K562 (cell line): ENCODE results near the gene CMTM1. TPM values are rescaled to one million over a fixed set of nuclear protein-coding genes. Genes with fewer than 3 reads are reported as not detected.

Experiments used
- ATAC-seq: fragments of 200-7000 bp; cut with Tn5 transposase; 3 replicates; pipeline ENCODE4 v1.9.1; 2020; ENCODE audit warnings: moderate library complexity
- BruUV-seq: library from RNA; stranded (reverse); fragments of 400-500 nt; replicated peaks from 2 replicates; lab custom pipeline; 2021; lab: Mats Ljungman, UMichigan
- CTCF ChIA-PET: fragments of 300-600 bp; formaldehyde crosslinking; extraction: SDS; loops from one replicate; lab custom pipeline; 2021; ENCODE audit warnings: low intra/inter-chr PET ratio; lab: Yijun Ruan, JAX
- POLR2A ChIA-PET: fragments of 300-600, 350-650 bp; sonication (Branson Sonifier 250); formaldehyde crosslinking; extraction: SDS; loops from one replicate; lab custom pipeline; 2021; ENCODE audit warnings: antibody characterized with exemption, inconsistent platforms; lab: Yijun Ruan, JAX
- DNase-seq, 4 experiments: peaks; one replicate each; pipeline versions ENCODE4 v3.0.0 to v3.0.0-alpha.2; 2011 to 2018; ENCODE audit warnings: low spot score in 3 of 4, mixed read lengths in 3 of 4; ENCODE audit errors: extremely low read depth in 1 of 4
- FAIRE-seq: peaks from 2 replicates; lab custom pipeline; 2011; peaks lifted over from hg19 to GRCh38; lab: Jason Lieb, UNC
- H2AFZ ChIP-seq: 2 replicates; pipeline ENCODE4 v1.6.0; 2011; ENCODE audit warnings: low read depth, low read length, control low read depth, inconsistent platforms
- H3K27ac ChIP-seq: fragments of 200-600 bp; 3 replicates; pipeline ENCODE4 v1.8.0; 2011; ENCODE audit warnings: low read depth, mild to moderate bottlenecking, control low read depth, inconsistent platforms, low read length, moderate library complexity, mixed read lengths; ENCODE audit errors: extremely low read depth
- H3K27me3 ChIP-seq, 2 experiments: fragments of 300-600 bp in 1 of 2; 2 replicates in 1 of 2; 3 replicates in 1 of 2; pipeline versions ENCODE4 v1.6.0 to v1.8.0; 2011; ENCODE audit warnings: inconsistent platforms in 2 of 2, low read length in 2 of 2, mild to moderate bottlenecking in 1 of 2, mixed read lengths in 1 of 2, moderate library complexity in 1 of 2; ENCODE audit not compliant: control insufficient read depth in 2 of 2, insufficient read depth in 2 of 2
- H3K36me3 ChIP-seq: fragments of 300-600 bp; 3 replicates; pipeline ENCODE4 v1.8.0; 2011; ENCODE audit warnings: mild to moderate bottlenecking, low read length, inconsistent platforms; ENCODE audit not compliant: control insufficient read depth, insufficient read depth
- H3K4me1 ChIP-seq, 2 experiments: fragments of 200-600 bp in 1 of 2; replicated peaks in 1 of 2; 2 replicates in 1 of 2; 3 replicates in 1 of 2; pipeline versions ENCODE4 v1.5.1 to v1.8.0; 2011; ENCODE audit warnings: inconsistent platforms in 2 of 2, low read length in 2 of 2, mild to moderate bottlenecking in 1 of 2, mixed read lengths in 1 of 2, moderate library complexity in 1 of 2; ENCODE audit not compliant: control insufficient read depth in 2 of 2, insufficient read depth in 2 of 2
- H3K4me2 ChIP-seq: 2 replicates; pipeline ENCODE4 v1.6.1; 2011; ENCODE audit warnings: low read length, control low read depth, inconsistent platforms, mixed read lengths; ENCODE audit not compliant: insufficient read depth
- H3K4me3 ChIP-seq: fragments of 200-600 bp; sonication (generic), shearing (Covaris generic); 2 replicates; pipeline ENCODE4 v1.5.1; 2016; ENCODE audit warnings: control low read depth, inconsistent platforms
- H3K79me2 ChIP-seq: fragments of 200-600 bp; 3 replicates; pipeline ENCODE4 v1.8.0; 2011; ENCODE audit warnings: low read length, inconsistent platforms; ENCODE audit not compliant: control insufficient read depth, insufficient read depth
- H3K9ac ChIP-seq, 2 experiments: 2 replicates each; pipeline versions ENCODE4 v1.6.0 to v1.6.1; 2011; ENCODE audit warnings: low read depth in 2 of 2, low read length in 2 of 2, control low read depth in 1 of 2, inconsistent platforms in 1 of 2, mild to moderate bottlenecking in 1 of 2, mixed read lengths in 1 of 2; ENCODE audit not compliant: insufficient read depth in 1 of 2
- H3K9me1 ChIP-seq: one replicate; pipeline ENCODE4 v1.6.0; 2011; ENCODE audit warnings: inconsistent platforms, mild to moderate bottlenecking, low read length, moderate library complexity; ENCODE audit not compliant: control insufficient read depth, insufficient read depth
- H3K9me3 ChIP-seq: replicated peaks from 2 replicates; pipeline ENCODE4 v1.5.1; 2011; ENCODE audit warnings: low read depth, low read length, inconsistent platforms; ENCODE audit not compliant: control insufficient read depth, insufficient read depth
- H4K20me1 ChIP-seq: replicated peaks from 2 replicates; pipeline ENCODE4 v1.6.1; 2011; ENCODE audit warnings: low read length, inconsistent platforms, mixed read lengths; ENCODE audit not compliant: control insufficient read depth, insufficient read depth
- FOXK1 ChIP-seq: sonication (generic); formaldehyde crosslinking; IDR thresholded peaks from 2 replicates; pipeline ENCODE4 v1.8.0; 2022; ENCODE audit warnings: missing genetic modification reagents, mild to moderate bottlenecking, borderline replicate concordance
- GTF2A2 ChIP-seq: IDR thresholded peaks from 2 replicates; pipeline ENCODE4 v1.6.1; 2016; ENCODE audit warnings: mild to moderate bottlenecking, missing genetic modification characterization, missing compliant biosample characterization
- MTA1 ChIP-seq: fragments of 450-650 bp; IDR thresholded peaks from 2 replicates; pipeline ENCODE4 v1.6.1; 2017; ENCODE audit warnings: borderline replicate concordance
- SMAD4 ChIP-seq: fragments of 250-450 bp; sonication (Bioruptor Pico); conservative IDR thresholded peaks from 2 replicates; pipeline ENCODE4 v1.8.0; 2021; ENCODE audit warnings: inconsistent platforms, mild to moderate bottlenecking, moderate library complexity
- SREBF2 ChIP-seq: sonication (generic); formaldehyde crosslinking; IDR thresholded peaks from 2 replicates; pipeline ENCODE4 v1.4.0; 2020; ENCODE audit warnings: mild to moderate bottlenecking, missing genetic modification reagents
- ZNF589 ChIP-seq: fragments of 200-800 bp; sonication (Bioruptor generic); IDR thresholded peaks from 2 replicates; pipeline ENCODE4 v1.6.1; 2016; ENCODE audit warnings: low read depth, missing genetic modification characterization, missing compliant biosample characterization
- ZNF695 ChIP-seq: fragments of 450-650 bp; formaldehyde crosslinking; IDR thresholded peaks from 2 replicates; pipeline ENCODE4 v1.4.0; 2020; ENCODE audit warnings: mild to moderate bottlenecking, moderate library complexity
- ZNF778 ChIP-seq: fragments of 450-650 bp; formaldehyde crosslinking; IDR thresholded peaks from 2 replicates; pipeline ENCODE4 v1.4.0; 2020; ENCODE audit warnings: mild to moderate bottlenecking, moderate library complexity
- ZSCAN29 ChIP-seq: fragments of 450-650 bp; IDR thresholded peaks from 2 replicates; pipeline ENCODE4 v1.6.1; 2017
- WGBS: fragments of 100-300 bp; shearing (Covaris generic); methylation state at CpG from one replicate; pipeline ENCODE4 v1.1.6; 2016; ENCODE audit warnings: low coverage, mixed read lengths; ENCODE audit not compliant: insufficient coverage; ENCODE audit errors: missing lambda C conversion rate; 5-methylcytosine and 5-hydroxymethylcytosine counted together
- in situ Hi-C: fragments of 300-500 bp; cut with MboI; formaldehyde crosslinking; loops from 4 replicates; pipeline ENCODE4 v1.15.0; 2018; ENCODE audit warnings: inconsistent platforms, mixed read lengths
- intact Hi-C: fragments of 100-400 bp; cut with micrococcal nuclease; formaldehyde crosslinking; loops from 2 replicates; pipeline ENCODE4 v1.14.2; 2022
- polyA plus RNA-seq, 8 experiments: library from polyadenylated mRNA; depleted of rRNA in 4 of 8; stranded (reverse) in 5 of 8; unstranded in 3 of 8; fragments of >200 nt; fragmentation: Nextera tagmentation in 2 of 8; fragmentation: Illumina TruSeq in 1 of 8; extraction: Ambion mirVana in 2 of 8; extraction: Trizol in 1 of 8; gene quantifications; 2 replicates each; pipeline versions ENCODE4 v1.2.1 to v1.2.3, GENCODE V29; 2011 to 2014; ENCODE audit warnings: inconsistent platforms in 1 of 8, missing spikeins in 1 of 8
- total RNA-seq, 7 experiments: library from RNA; depleted of rRNA in 6 of 7; stranded (reverse); fragments of >200 nt in 6 of 7; fragmentation: Illumina TruSeq in 2 of 7; extraction: Trizol in 2 of 7; gene quantifications; 2 replicates each; pipeline versions ENCODE4 v1.2.1 to v1.2.3, GENCODE V29; 2011 to 2021; ENCODE audit warnings: low replicate concordance in 1 of 7
- TF ChIP-seq, protein P1 (sequence below): fragments of 250-450 bp; sonication (Bioruptor Pico); IDR thresholded peaks from 2 replicates; pipeline ENCODE4 v1.4.0; 2020

CMTM1 gene
- total and polyA plus RNA-seq, 9 of the 15 experiments (the other 6 are each of a cell fraction or from before 2014, with no cell fraction given): 0.25 to 2.6 (median 1.1) TPM; not detected in 2

DNA sequence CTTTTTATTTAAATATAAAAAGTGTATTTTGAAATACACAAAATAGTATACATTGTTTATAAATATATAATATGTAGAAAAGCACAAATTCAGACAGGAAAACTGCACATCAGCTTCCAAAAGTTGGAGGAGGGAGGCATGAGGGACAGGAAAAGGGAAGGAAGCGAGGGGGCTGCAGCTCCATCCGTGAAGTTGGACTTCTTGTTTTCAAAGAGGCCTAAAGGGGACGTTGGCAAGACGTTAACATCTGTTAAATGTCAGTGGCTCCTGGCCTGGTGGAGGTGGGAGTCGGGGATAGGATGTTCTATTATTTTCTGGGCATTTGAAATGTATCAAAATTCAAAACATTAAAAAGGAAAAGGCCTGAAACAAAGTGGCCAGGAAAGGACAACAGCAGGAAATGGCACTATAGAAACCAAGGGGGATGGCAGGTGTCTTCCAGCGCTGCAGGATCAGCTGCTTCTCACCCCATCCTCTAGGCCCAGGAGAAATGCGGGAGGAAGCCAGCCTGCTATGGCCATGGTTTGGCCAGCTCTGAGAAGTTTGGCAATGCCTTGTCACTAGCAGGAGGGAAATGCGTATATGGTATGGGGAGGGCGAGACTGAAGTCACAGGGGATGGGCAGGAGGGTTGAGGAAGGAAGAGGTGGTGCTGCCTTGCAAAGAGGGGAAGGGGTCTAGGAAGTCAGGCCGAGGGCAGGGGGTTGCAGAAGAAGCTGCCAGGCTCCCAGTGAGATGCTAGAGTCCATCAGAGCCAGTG is 19.4 kb downstream of the CMTM1 start:
- no peaks in the 10 kb centered on the region for H3K79me2 ChIP-seq
- H4K20me1 ChIP-seq: no peaks in the 10 kb centered on the region
- in situ Hi-C loops: no loop called here
- H3K4me3 ChIP-seq: no peak overlapping the region
- ChIA-PET CTCF (no interaction called here), POLR2A (interaction anchor here (0.6 kb wide), 1 partner anchor 9 kb away, joined by 3 read pairs; no protein-coding TSS in a partner anchor)
- ATAC-seq (no peak), FAIRE-seq (no peak), DNase-seq (no peak)
- H3K9ac ChIP-seq: no peak overlapping the region
- no peaks in the 10 kb centered on the region for H3K36me3 ChIP-seq
- TF ChIP-seq ZNF695 (CRISPR knock-in tag): no peak
- no peak for TF ChIP-seq ZSCAN29
- TF ChIP-seq ZNF778 (CRISPR knock-in tag): no peak
- no peak for TF ChIP-seq SMAD4
- TF ChIP-seq FOXK1: no peak
- no peak for TF ChIP-seq GTF2A2 (tag)
- TF ChIP-seq, protein P1, sequence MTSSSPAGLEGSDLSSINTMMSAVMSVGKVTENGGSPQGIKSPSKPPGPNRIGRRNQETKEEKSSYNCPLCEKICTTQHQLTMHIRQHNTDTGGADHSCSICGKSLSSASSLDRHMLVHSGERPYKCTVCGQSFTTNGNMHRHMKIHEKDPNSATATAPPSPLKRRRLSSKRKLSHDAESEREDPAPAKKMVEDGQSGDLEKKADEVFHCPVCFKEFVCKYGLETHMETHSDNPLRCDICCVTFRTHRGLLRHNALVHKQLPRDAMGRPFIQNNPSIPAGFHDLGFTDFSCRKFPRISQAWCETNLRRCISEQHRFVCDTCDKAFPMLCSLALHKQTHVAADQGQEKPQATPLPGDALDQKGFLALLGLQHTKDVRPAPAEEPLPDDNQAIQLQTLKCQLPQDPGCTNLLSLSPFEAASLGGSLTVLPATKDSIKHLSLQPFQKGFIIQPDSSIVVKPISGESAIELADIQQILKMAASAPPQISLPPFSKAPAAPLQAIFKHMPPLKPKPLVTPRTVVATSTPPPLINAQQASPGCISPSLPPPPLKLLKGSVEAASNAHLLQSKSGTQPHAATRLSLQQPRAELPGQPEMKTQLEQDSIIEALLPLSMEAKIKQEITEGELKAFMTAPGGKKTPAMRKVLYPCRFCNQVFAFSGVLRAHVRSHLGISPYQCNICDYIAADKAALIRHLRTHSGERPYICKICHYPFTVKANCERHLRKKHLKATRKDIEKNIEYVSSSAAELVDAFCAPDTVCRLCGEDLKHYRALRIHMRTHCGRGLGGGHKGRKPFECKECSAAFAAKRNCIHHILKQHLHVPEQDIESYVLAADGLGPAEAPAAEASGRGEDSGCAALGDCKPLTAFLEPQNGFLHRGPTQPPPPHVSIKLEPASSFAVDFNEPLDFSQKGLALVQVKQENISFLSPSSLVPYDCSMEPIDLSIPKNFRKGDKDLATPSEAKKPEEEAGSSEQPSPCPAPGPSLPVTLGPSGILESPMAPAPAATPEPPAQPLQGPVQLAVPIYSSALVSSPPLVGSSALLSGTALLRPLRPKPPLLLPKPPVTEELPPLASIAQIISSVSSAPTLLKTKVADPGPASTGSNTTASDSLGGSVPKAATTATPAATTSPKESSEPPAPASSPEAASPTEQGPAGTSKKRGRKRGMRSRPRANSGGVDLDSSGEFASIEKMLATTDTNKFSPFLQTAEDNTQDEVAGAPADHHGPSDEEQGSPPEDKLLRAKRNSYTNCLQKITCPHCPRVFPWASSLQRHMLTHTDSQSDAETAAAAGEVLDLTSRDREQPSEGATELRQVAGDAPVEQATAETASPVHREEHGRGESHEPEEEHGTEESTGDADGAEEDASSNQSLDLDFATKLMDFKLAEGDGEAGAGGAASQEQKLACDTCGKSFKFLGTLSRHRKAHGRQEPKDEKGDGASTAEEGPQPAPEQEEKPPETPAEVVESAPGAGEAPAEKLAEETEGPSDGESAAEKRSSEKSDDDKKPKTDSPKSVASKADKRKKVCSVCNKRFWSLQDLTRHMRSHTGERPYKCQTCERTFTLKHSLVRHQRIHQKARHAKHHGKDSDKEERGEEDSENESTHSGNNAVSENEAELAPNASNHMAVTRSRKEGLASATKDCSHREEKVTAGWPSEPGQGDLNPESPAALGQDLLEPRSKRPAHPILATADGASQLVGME (CRISPR knock-in tag): no peak
- TF ChIP-seq ZNF589 (CRISPR knock-in tag): no peak
- no peak for TF ChIP-seq SREBF2 (CRISPR knock-in tag)
- TF ChIP-seq MTA1: no peak
- no peaks in the 10 kb centered on the region for H3K9me3 ChIP-seq
- no peaks in the 10 kb centered on the region; a peak in 1 of 5 replicates for H3K4me1 ChIP-seq
- 33% methylated on average over 10 of the region's 10 CpGs for WGBS
- no peak overlapping the region for H3K27ac ChIP-seq
- H3K9me1 ChIP-seq: no peaks in the 10 kb centered on the region
- BruUV-seq: no TSS peak
- no peaks in the 10 kb centered on the region for H3K27me3 ChIP-seq
- intact Hi-C loops: no loop called here
- H3K4me2 ChIP-seq: no peak overlapping the region
- no peak overlapping the region for H2AFZ ChIP-seq
